ENCODE results near the gene GALNT17. TPM values are rescaled to one million over a fixed set of nuclear protein-coding genes. Genes with fewer than 3 reads are reported as not detected.
A peak's percentile ranks its signal among the peaks of the same experiment; 100 is the strongest.

The GALNT17 gene
- total RNA-seq, 4 donors from 2014 or later, result 0.63 to 7.5 (median 3.1) TPM

DNA sequence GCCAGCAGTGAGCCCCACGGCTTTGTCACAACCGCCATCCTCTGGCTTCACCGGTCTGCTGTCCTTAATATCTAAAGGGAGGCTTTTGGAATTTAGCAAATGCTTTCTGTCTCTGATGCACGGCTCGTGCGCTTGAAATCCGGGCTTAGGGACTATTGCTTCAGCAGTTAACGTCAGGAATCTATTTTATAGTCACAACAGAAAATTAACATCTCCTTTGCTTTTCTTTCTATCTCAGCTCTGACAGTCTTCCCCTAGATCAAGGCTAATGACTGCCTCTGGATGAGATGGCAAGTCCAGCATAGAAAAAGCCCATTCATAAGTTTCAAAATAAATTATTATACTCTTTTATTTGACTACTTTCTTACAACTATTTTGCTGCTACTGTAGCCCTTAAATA, 423.8 kb downstream of the GALNT17 start:
- WGBS, 2 donors, result 91 to 95% methylated on average over 8 of the region's 8 CpGs
- no peak for DNase-seq (ENCODE audit: low spot score in 2 of 2)
- TF ChIP-seq CTCF (IDR thresholded peaks at IDR 0.05), result no peak
- TF ChIP-seq POLR2A (IDR thresholded peaks at IDR 0.05), result no peak
- H3K4me3 ChIP-seq (ENCODE audit: low read depth, poor library complexity, severe bottlenecking), result no peak overlapping the region
- intact Hi-C loops (cut with DNase I; ENCODE audit: low total_unique reads), result no loop called here

DNA sequence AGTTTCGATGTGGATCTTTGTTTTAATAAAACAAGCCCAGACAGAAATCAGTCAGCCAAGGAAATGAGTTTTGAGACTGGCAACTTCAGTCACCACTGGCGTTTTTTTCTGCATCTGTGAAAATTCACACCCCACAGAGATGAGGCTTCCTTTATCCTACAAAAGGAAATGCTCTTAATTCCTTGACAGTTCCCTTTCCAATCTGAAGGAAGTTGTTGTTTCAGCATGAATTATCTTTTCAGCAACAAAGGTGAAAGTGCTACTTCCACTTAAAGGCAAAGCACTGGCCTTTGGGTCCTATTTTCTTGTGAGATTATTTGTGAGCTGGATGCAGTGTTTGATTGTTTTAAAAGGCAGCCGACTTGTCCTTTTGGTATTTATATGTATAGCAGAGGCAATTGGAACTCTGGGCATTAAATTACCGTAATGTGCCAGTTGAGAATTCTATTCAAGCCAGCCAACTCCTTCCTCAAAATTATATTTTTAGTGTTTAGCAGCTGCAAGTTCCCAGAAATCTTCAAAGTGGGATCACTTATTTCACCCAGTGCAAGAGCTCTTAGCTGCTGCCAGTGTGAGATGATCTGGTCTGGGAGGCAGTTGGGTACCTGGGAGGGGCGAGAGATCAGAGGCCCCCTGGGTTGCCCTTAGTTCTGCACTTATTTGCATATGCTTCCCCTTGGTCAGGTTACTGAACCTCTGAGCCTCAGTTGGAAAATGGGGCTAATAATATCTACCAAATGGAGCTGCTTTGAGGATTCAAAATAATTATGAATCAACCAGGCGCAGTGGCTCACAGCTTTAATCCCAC, 427.1 kb downstream of the GALNT17 start:
- DNase-seq (ENCODE audit: low spot score in 2 of 2), result no peak
- intact Hi-C loops (cut with DNase I; ENCODE audit: low total_unique reads), result no loop called here
- WGBS, 2 donors, result 40% methylated on average over 6 of the region's 6 CpGs
- no peak overlapping the region for H3K4me3 ChIP-seq (ENCODE audit: low read depth, poor library complexity, severe bottlenecking)
- TF ChIP-seq POLR2A (IDR thresholded peaks at IDR 0.05), result no peak
- no peak for TF ChIP-seq CTCF (IDR thresholded peaks at IDR 0.05)

DNA sequence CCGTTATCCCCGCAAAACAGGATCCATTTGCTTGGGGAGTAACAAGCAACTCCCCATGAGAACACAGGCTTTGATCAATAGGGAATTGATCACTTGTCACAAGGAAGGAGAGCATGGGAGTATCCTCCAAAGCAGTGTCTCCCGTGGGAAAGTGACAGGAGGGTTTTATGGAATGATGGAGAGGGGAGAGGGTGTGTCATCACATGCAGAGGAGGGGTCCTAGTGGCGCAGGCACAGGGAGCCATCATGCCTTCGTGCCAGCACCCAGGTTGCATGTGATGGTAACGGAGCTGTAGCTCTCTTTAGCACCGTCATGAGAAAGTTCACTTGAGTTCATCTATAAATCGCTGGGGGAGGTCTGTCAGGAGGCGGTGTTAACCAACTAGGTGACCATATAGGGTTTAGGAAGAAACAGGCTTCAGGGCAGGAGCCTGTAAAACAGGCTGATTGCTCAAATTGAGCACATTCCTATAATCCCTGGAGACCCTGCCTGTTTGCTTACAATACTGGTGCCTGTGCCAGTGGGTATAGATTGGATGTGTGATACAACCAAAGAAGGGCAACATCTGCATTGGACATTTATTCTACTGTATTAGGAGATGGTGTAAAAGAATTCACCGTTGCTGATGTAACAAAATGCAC, 428.5 kb downstream of the GALNT17 start:
- no peak for DNase-seq (ENCODE audit: low spot score in 2 of 2)
- 55 to 59% methylated on average over 10 of the region's 10 CpGs for WGBS, 2 donors
- no peak overlapping the region for H3K4me3 ChIP-seq (ENCODE audit: low read depth, poor library complexity, severe bottlenecking)
- TF ChIP-seq POLR2A (IDR thresholded peaks at IDR 0.05) (no peak), CTCF (IDR thresholded peaks at IDR 0.05) (no peak)
- intact Hi-C loops (cut with DNase I; ENCODE audit: low total_unique reads), result no loop called here

DNA sequence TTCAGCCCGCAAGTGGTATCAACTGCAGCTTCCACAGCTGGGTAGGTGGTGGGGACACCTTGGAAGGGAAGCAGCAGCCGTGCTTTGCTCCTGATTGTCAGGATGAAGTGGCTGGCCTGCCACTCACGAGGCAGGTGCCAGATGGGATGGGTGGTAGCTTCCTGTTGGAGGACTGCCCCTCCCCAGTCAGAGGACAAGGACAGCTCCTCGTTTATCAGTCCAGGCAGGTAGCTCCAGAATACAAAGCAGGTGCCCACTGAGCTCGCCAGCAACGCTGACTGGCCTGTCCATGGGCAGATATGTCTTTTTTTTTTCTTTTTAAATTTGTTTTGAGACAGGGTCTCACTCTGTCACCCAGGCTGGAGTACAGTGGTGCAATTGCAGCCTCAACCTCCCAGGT, 431.3 kb downstream of the GALNT17 start:
- intact Hi-C loops (cut with DNase I; ENCODE audit: low total_unique reads), result no loop called here
- H3K4me3 ChIP-seq (ENCODE audit: low read depth, poor library complexity, severe bottlenecking), result no peak overlapping the region
- 69 to 72% methylated on average over 6 of the region's 6 CpGs for WGBS, 2 donors
- TF ChIP-seq CTCF (IDR thresholded peaks at IDR 0.05) (no peak), POLR2A (IDR thresholded peaks at IDR 0.05) (no peak)
- peak in 1 of 2 donors; percentile 57 for DNase-seq (ENCODE audit: low spot score in 2 of 2)

- TF ChIP-seq CTCF (IDR thresholded peaks at IDR 0.05) (no peak), POLR2A (IDR thresholded peaks at IDR 0.05) (no peak)
- intact Hi-C loops (cut with DNase I; ENCODE audit: low total_unique reads), result no loop called here
- no peak overlapping the region for H3K4me3 ChIP-seq (ENCODE audit: low read depth, poor library complexity, severe bottlenecking)
- DNase-seq (ENCODE audit: low spot score in 2 of 2), result no peak
- 81 to 86% methylated on average over 8 of the region's 8 CpGs for WGBS, 2 donors
Observed at GRCh38 chr7:71566376-71566775, 434.4 kb downstream of the GALNT17 start.
